Lung (tissue), 12 donors: ENCODE data around the gene ARHGEF4. TPM values are rescaled to one million over a fixed set of nuclear protein-coding genes. Genes with fewer than 3 reads are reported as not detected.

Experiments
- ATAC-seq: fragments of 200-7000 bp; cut with Tn5 transposase; one replicate; pipeline ENCODE4 v1.9.1; 2020; ENCODE audit warnings: moderate number of reproducible peaks; ENCODE audit not compliant: insufficient read depth, low FRiP score
- DNase-seq, 3 donors: peaks; one replicate each; pipeline ENCODE4 v3.0.0-alpha.2; 2013 to 2017
- H3K27ac ChIP-seq, 2 donors: one replicate each; pipeline ENCODE4 v1.5.1; 2013; ENCODE audit warnings: mild to moderate bottlenecking in 2 of 2, moderate library complexity in 2 of 2, control low read depth in 1 of 2, inconsistent platforms in 1 of 2, low read depth in 1 of 2, low read length in 1 of 2
- H3K27me3 ChIP-seq, 3 donors: one replicate each; pipeline ENCODE4 v1.5.1; 2013; ENCODE audit warnings: low read length in 2 of 3; ENCODE audit not compliant: control insufficient read depth in 3 of 3, insufficient read depth in 3 of 3
- H3K36me3 ChIP-seq, 4 donors: one replicate each; pipeline ENCODE4 v1.5.1; 2013; ENCODE audit warnings: low read length in 4 of 4, mild to moderate bottlenecking in 1 of 4, moderate library complexity in 1 of 4; ENCODE audit not compliant: control insufficient read depth in 4 of 4, insufficient read depth in 4 of 4
- H3K4me1 ChIP-seq, 5 donors: one replicate each; pipeline ENCODE4 v1.5.1; 2013; ENCODE audit warnings: low read length in 5 of 5, mild to moderate bottlenecking in 2 of 5, moderate library complexity in 1 of 5; ENCODE audit not compliant: control insufficient read depth in 5 of 5, insufficient read depth in 5 of 5
- H3K4me3 ChIP-seq: one replicate; pipeline ENCODE4 v1.5.1; 2013; ENCODE audit warnings: mild to moderate bottlenecking, control low read depth, moderate library complexity
- H3K9ac ChIP-seq, 2 donors: one replicate each; pipeline ENCODE4 v1.5.1; 2013; ENCODE audit warnings: low read length in 2 of 2, control low read depth in 1 of 2; ENCODE audit not compliant: insufficient read depth in 1 of 2
- H3K9me3 ChIP-seq, 4 donors: one replicate each; pipeline ENCODE4 v1.5.1; 2013; ENCODE audit warnings: low read length in 3 of 4, mild to moderate bottlenecking in 1 of 4, moderate library complexity in 1 of 4; ENCODE audit not compliant: control insufficient read depth in 4 of 4, insufficient read depth in 3 of 4
- CTCF ChIP-seq: IDR thresholded peaks from 2 replicates; pipeline ENCODE4 v1.5.1; 2012; ENCODE audit warnings: mild to moderate bottlenecking; ENCODE audit errors: control extremely low read depth, extremely low read depth
- WGBS, 2 donors: extraction: QIAGEN DNeasy Blood & Tissue Kit; methylation state at CpG; one replicate each; pipeline ENCODE4 v1.1.7; 2013; 5-methylcytosine and 5-hydroxymethylcytosine counted together
- polyA plus RNA-seq, 2 donors: library from polyadenylated mRNA; stranded (reverse); fragments of 200-250 nt; gene quantifications; one replicate each; pipeline ENCODE4 v1.2.1, GENCODE V29; 2013
- total RNA-seq, 2 donors: library from RNA; depleted of rRNA in 1 of 2; stranded (reverse); fragments of >200 nt in 1 of 2; gene quantifications; one replicate each; pipeline ENCODE4 v1.2.1, GENCODE V29; 2014 to 2021
- donor health status: control.
- donor health status: control.
- donor health status: Bipolar disorder and iron deficiency.
- donor health status: healthy.
- donor health status: DM: yes; HTN: yes; CAD: no.

Gene ARHGEF4
- total and polyA plus RNA-seq, 4 donors: 1.8 to 15.9 (median 6.9) TPM

- no peak overlapping the region for H3K4me3 ChIP-seq
- no peaks in the 10 kb centered on the region for H3K36me3 ChIP-seq
- no peak overlapping the region for H3K27ac ChIP-seq
- H3K27me3 ChIP-seq: no peaks in the 10 kb centered on the region
- H3K9ac ChIP-seq: no peak overlapping the region
- 60 to 68% methylated on average over 7 of the region's 7 CpGs for WGBS, 2 donors
- DNase-seq: no peak
- no peak for ATAC-seq
- TF ChIP-seq CTCF: no peak
- H3K4me1 ChIP-seq: no peaks in the 10 kb centered on the region
- H3K9me3 ChIP-seq: no peaks in the 10 kb centered on the region
Measured at GRCh38 chr2:131011486-131011885, 174.8 kb downstream of the ARHGEF4 start.

GRCh38 chr2:131014141-131014540 lies 177.4 kb downstream of the ARHGEF4 start:
- H3K9ac ChIP-seq: no peak overlapping the region
- ATAC-seq: no peak
- no peak for DNase-seq
- no peak for TF ChIP-seq CTCF
- no peaks in the 10 kb centered on the region for H3K9me3 ChIP-seq
- no peak overlapping the region for H3K4me3 ChIP-seq
- peaks cover 0 to 2% (median 0%) of the 10 kb centered on the region in 5 donors for H3K4me1 ChIP-seq
- no peaks in the 10 kb centered on the region for H3K36me3 ChIP-seq
- H3K27me3 ChIP-seq: no peaks in the 10 kb centered on the region
- H3K27ac ChIP-seq: no peak overlapping the region

- TF ChIP-seq CTCF: no peak
- H3K9me3 ChIP-seq: no peaks in the 10 kb centered on the region
- H3K36me3 ChIP-seq: no peaks in the 10 kb centered on the region
- no peak overlapping the region for H3K9ac ChIP-seq
- DNase-seq (no peak), ATAC-seq (no peak)
- H3K4me3 ChIP-seq: no peak overlapping the region
- H3K4me1 ChIP-seq: peaks cover 0 to 2% (median 0%) of the 10 kb centered on the region in 5 donors
- H3K27me3 ChIP-seq: no peaks in the 10 kb centered on the region
- WGBS, 2 donors: 92% methylated on average over 11 of the region's 11 CpGs
- H3K27ac ChIP-seq: no peak overlapping the region
Measured at GRCh38 chr2:131015764-131016163, 179.1 kb downstream of the ARHGEF4 start.
